UCSD-AML1 (cell line): ENCODE measurements around the gene OR52E4.

Experiments
- DNase-seq: peaks from one replicate; lab custom pipeline; 2025; ENCODE audit not compliant: unreplicated experiment; lab: John Stamatoyannopoulos, UW

Gene OR52E4

DNA sequence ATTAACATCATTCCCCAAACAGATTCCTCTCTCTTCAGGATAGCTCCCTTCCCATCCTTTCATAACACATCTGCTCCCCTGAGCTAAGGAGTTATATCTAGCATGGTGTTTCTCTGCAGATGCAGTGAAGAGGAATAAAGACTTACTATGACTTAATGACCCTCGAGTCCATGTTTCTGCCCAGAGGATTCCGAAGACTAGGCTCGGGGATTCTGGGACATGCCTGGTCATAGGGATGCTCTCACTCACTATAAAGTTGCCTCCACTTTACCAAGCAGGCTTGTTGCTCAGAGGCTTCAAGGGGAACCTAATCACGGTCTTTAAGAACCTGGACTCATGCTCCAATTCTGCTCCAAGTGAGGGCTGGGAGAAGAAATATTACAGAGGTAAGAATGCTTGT lies at the start of gene OR52E4:
Gene OR52E4 (plus strand): TSS at position 301 of the 400 bp plus-strand sequence. CDS start 3,664 bp downstream, outside the sequence.
- no peak for DNase-seq

DNA sequence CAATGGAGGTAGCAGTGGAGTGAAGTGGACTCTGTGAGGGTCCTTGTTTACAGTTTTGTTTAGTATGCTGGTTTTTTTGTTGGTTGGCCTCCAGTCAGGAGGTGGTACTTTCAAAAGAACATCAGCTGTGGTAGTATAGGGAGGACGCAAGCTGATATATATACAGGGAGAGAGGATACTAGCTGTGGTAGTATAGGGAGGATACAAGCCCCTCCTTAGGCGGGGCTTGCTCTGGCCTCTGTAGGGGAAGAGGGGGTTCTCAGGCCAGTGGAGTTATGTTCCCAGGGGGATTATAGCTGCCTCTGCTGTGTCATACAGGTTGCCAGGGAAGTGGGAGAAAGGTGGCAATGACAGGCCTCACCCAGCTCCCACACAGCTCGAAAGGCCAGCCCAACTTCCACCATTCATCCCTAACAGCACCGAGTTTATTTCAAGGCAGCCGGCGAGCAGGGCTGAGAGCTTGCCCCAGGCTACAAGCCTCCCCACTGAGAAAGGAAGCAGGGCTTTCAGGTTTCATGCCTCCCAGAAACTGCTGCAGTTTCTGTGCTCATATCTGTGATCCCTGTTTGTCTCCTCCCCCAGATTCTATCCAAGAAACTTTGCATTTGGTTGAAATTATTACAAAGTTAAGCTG lies 49.1 kb upstream of the OR52E4 start:
- no peak for DNase-seq

- DNase-seq = no peak
Observed at GRCh38 chr11:5833446-5833845, 47.0 kb upstream of the OR52E4 start.

DNA sequence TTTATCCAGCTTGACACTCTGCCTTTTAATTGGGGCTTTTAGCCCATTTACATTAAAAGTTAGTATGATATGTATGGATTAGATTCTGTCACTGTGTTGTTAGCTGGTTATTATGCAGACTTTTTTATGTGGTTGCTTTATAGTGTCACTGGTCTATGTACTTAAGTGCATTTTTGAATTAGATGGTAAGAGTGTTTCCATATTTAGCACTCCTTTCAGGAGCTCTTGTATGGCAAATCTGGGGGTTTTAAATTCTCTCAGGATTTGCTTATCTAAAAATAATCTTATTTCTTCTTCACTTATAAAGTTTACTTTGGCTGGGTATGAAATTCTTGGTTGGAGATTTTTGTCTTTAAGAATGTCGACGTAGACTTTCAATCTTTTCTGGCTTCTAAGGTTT lies 42.7 kb upstream of the OR52E4 start:
- DNase-seq = no peak

DNA sequence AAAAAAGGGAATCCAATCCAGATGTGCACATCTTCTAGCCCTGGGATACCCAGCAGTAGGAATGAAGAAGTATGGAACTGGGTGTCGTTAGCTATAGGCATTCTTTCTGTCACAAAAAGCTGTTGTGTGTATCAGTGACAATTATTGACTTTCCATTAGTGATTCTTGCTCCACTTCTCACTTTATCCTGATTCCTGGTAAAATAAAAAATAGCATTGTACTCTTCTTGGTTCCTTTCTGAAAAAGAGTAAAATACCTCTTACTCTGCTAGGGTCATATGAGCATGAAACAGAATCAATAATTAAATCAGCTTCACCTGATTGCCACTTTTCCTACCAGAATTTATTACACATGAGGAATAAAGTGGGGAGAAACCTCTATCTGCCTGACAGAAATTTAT lies 38.6 kb upstream of the OR52E4 start, which contains the start of gene OR52E6:
Gene OR52E6 (minus strand): TSS at position 101 of the 400 bp plus-strand sequence. CDS start 0 bp downstream, at position 101.
- no peak for DNase-seq

DNA sequence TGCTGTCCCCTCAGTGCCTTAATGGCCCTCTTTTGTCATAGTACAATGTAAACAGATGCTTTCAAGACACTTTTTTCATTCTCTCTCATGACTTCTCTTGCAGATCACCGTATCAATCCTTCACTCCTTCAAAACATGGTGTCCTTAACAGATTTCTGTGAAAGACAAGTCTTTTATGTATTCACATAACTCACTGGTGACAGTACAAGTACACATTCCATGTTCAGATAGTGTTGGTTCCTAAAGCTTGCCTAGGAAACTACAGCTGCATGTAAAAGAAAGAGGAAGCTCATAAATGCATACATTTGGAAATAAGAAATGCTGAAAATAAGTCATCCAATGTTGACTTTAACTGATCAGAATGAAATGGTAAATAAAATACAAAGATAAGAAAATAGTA lies 33.7 kb upstream of the OR52E4 start:
- no peak for DNase-seq

DNA sequence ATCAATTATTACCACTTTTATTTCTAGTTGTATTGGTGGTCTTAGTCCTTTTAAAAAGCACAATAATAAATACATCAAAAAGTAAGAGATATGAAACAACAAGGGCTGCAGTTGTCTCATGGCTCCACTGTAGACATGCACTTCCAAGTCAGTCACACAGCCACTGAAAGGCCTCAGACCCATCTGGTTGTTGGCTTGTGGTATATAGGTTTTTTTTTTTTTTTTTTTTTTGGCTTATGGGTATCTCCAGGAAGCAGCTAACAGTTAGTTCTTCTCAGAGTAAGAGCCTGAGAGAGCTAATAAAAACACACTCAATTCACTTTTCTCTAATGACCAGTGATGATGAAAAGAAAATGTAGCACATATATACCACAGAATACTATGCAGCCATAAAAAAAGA lies 32.7 kb upstream of the OR52E4 start:
- DNase-seq = peak; percentile 19

- DNase-seq = no peak
Observed at GRCh38 chr11:5851002-5851401, 29.4 kb upstream of the OR52E4 start.

- no peak for DNase-seq
Observed at GRCh38 chr11:5857590-5857989, 22.8 kb upstream of the OR52E4 start, which contains the start of gene OR52E8. TSS of gene OR52E8 (minus strand) at chr11:5857690. CDS start at chr11:5857690, 0 bp downstream.

DNA sequence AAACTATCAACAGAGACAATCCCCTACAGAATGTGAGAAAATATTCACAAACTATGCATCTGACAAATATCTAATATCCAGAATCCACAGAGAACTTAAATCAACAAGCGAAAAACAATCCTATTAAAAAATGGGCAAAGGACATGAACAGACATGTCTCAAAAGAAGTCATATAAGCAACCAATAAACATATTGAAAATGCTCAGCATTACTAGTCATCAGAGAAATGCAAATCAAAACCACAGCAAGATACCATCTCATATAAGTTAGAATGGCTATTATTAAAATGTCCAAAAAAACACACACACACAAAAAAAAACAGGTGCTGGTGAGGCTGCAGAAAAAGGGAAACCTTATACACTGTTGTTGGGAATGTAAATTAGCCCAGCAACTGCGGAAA lies 14.6 kb upstream of the OR52E4 start:
- no peak for DNase-seq

DNA sequence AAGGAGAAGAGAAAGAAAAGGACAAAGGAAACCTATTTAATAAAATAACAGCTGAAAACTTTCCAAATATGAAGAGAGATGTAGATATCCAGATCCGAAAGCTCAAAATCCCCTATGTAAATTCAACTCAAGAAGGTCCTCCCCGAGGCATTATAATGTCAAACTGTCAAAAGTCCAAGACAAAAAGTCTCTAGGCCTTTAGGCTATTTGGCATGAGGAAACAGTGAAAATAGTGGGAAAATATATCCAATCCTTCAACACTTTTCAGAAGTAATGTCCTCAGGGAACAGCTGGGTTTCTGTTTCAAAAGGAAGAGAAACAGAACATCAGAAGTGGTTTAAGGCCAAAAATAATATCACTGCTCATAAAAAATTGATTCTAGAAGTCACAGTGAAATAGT lies 1.9 kb upstream of the OR52E4 start:
- DNase-seq = no peak

DNA sequence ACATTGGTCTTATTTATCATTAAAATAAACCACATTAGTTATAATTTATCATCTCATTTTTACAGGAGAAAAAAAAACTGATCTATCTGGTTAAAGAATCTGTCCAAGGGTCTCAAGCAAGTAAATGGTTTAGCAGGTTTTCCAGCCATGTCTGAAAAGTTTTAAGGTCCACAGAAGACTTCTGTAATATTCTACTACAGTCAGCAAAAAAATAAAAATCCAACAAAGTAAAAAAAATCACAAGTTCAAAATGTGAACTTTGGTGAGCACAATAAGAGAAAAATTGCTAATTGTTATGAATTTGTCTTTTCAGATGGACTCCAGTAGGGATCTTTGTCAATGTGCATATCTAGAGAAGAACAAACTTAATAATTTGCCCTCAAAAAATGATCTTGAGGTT lies 1.3 kb downstream of the OR52E4 start:
- DNase-seq = no peak

GRCh38 chr11:5887172-5887571 lies 6.7 kb downstream of the OR52E4 start:
- no peak for DNase-seq

DNA sequence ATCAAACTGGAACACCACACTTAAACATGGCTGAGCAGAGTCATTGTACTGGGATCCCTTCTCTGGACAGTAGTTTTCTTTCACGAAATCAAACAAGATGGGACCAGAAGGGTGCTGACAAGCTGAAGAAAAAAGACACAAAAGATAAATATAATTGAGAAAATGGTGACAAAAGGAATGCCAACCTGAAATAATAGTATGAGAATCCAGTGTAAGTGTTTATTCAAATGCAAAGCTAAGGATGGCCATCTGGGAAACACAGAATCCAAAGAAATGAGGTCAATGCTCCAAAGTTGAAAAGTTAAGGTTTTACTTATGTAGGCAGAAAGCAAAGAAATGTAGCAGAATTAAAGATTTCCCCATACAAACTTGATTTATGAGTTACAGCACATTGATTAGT lies 7.2 kb downstream of the OR52E4 start:
- DNase-seq = no peak

GRCh38 chr11:5891216-5891800 lies 10.9 kb downstream of the OR52E4 start:
- DNase-seq = no peak

DNA sequence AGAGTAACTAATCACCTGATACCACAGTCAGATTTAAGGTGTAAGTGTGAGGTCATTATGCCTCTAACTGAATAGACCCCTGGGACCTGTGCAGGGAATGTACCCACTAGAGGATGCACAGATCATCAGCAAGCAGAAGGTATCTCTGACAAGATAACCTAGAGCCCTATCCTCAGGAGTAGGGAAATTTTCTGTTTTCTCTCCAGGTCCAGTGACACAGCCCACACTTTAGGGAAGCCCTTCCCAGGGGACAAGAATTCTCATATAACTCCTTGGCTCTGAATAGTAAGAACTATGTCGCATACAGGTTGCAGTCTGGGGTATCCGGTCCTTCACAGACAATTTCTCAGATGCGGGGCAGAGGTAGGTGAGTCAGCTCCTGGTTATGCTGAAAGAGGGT lies 12.5 kb downstream of the OR52E4 start, which contains the start of gene OR52E5:
Gene OR52E5 (plus strand): TSS at position 301 of the 400 bp plus-strand sequence. CDS start 7,569 bp downstream, outside the sequence.
- DNase-seq = no peak

- no peak for DNase-seq
Observed at GRCh38 chr11:5899534-5899933, 19.1 kb downstream of the OR52E4 start.

DNA sequence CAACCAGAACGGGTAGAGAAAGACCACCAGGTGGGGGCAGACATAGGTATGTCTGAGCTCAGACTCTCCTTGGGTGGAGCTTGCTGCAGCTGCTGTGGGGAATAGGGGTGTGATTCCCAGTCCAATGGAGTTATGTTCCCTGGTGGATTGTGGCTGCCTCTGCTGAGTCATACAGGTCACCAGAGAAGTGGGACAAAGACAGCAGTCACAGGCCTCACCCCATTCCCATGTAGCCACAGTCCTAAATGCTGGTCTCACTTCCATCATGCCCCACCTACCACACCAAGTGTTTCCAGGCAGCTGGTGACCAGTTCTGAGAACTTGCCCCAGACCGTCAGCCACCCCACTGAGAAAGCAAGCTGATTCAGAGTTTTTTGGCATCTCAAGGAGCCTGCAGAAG lies 30.1 kb downstream of the OR52E4 start:
- DNase-seq = no peak

GRCh38 chr11:5922749-5923426 lies 42.5 kb downstream of the OR52E4 start:
- no peak for DNase-seq

GRCh38 chr11:5923427-5923776 lies 43.0 kb downstream of the OR52E4 start:
- peak; percentile 37 for DNase-seq

DNA sequence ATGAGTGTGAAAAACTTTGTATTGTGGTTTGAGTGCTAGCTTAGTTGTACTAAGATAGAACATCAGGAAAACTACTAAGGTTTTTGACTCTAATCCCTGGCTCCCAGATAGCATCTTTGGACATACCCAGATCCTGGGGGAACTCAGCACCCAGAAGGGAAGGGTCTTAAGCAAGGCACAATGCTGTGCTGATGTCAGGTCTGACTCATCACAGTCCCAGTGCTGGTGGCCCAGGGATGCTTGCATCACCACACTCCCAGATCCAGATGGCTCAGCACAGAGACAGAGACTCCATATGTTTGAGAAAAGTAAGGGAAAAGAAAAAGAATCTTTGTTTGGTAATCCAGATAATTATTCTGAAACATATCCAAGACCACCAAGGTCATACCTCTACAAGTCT lies 43.4 kb downstream of the OR52E4 start:
- DNase-seq = no peak

GRCh38 chr11:5928271-5928670 lies 47.8 kb downstream of the OR52E4 start:
- no peak for DNase-seq
